ENCODE results near the gene TNRC6A.
"Not testable (repeated sequence)": the region's sequence is repeated elsewhere in the genome, so short reads cannot be mapped to it uniquely, and the experiment has no call there.

The TNRC6A gene

DNA sequence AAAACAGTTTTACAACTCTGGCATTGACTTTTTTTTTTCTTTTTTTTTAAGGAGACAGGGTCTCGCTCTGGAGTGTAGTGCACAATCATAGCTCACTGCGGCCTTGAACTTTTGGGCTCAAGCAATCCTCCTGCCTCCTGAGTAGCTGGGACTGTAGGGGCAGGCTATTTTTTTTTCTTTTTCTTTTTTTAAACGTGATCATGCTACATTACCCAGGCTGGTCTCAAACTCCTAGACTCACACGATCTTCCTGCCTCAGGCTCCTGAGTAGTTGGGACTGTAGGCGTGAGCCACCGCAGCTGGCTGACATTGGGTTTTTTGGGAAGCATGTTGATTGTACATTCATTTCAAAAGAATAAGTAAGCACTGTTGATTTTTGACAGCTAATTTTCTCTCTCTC, 32.1 kb downstream of the TNRC6A start:
- DNase-seq = no peak

- DNase-seq = no peak
Observed at GRCh38 chr16:24764916-24765315, 35.5 kb downstream of the TNRC6A start.

DNA sequence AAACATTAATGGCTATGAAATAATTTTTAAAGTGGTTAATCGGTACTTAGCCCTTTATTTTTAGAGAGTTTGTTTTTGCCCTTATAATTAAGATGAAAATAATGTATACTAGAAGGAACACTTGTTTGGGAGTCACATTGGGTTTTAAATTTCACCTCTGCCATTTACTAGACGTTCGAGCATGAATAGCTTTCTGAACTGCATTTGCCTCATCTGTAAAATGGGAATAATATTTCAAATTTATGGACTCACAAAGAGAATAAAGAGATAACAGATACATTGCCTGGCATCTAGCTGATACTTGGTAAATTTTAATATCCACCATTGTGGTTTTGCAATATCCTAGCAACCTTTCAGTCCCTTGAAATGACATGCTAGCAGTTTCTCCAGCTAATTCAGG, 36.6 kb downstream of the TNRC6A start:
- no peak for DNase-seq

DNA sequence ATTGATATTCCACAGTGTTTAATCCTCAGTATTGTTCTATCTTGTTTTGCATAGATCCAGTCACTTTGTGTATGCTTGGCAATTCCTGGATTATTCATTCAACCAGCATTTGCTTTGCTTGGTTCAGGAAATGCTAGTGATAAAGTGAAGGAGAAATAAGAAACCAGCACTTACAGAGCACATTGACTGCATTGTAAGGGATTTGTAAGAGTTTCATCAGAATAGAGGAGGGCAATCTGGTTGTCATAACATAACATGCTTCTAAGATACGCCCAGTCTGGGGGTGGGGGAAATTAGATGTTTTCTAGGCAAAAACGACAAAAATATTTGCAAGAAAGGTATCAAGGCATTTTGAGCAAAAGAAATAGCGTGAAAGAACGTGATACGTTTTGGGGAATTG, 40.4 kb downstream of the TNRC6A start:
- no peak for DNase-seq

DNA sequence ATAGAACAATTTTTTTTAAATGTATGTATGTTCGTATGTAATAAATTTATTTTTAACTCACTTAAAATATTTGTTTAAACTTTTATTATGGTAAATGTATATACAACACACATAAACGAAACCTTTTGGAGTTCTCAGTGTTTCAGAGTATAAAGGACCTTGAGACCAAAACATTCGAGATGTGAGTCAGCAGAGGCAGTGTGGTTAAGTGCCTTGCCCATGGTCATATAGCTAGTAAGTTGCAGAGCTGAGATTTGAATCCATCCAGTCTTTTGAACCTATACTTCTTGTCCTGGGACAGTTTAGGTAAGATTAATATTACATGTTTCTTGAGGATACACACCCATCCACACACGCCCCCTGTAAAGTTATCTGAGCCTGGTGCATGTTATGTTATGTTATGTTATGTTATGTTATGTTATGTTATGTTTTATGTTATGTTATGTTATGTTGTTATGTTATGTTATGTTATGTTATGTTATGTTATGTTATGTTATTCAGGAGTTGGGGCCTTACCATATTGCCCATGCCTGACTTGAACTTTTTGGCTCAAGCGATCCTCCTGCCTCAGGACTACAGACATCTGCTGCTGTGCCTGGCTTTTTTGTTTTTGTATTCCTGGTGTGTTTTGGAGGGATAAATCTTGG, 41.8 kb downstream of the TNRC6A start:
- no peak for DNase-seq

GRCh38 chr16:24771779-24772157, 42.3 kb downstream of the TNRC6A start:
- no peak for DNase-seq

- no peak for DNase-seq
Observed at GRCh38 chr16:24773771-24774427, 44.4 kb downstream of the TNRC6A start.

DNA sequence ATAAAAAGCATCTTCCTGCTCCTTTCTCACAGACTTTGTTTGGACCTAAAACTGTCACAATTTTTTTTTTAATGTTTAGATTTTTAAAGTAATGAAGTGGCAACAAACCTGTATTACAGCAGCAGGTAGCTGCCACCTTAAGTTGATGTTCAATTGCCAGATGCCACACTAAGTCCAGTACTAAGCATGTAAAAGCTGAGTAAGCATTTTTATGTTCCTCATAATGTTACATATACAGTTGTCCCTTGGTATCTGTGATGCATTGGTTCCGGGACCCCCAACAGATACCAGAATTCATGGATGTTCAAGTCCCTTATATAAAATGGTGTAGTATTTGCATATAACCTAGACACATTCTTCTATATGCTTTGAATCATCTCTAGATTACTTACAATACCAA, 45.1 kb downstream of the TNRC6A start:
- DNase-seq = no peak

GRCh38 chr16:24775455-24775854, 46.0 kb downstream of the TNRC6A start:
- no peak for DNase-seq

DNA sequence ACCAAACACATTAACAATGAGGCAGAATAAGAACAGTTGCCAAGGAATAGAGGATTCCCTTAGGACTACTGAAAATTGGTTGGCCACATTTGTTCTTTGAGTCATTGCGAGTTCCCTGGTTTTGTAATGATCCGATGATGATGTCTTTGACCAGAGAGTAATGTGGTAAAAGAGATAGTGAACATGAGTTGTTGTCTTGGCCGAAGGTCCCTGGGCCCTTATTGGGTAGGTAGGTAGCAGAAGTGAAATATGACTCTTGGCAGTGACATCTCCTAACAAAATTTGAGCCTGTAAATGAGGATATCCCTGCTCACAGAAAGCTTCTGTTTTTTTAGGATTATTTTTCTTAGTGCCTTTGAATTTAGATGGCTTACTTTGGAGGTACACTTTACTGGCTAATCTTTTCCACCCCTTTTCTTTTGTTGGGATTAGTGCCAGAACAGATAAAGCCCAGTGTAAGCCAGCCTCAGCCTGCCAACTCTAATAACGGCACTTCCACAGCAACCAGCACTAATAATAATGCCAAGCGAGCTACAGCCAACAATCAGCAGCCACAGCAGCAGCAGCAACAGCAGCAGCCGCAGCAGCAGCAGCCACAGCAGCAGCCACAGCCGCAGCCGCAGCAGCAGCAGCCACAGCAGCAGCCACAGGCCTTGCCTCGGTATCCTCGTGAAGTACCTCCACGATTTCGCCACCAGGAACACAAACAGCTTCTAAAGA, 47.2 kb downstream of the TNRC6A start:
- no peak for DNase-seq

- DNase-seq = no peak
Observed at GRCh38 chr16:24778671-24779070, 49.2 kb downstream of the TNRC6A start.

DNA sequence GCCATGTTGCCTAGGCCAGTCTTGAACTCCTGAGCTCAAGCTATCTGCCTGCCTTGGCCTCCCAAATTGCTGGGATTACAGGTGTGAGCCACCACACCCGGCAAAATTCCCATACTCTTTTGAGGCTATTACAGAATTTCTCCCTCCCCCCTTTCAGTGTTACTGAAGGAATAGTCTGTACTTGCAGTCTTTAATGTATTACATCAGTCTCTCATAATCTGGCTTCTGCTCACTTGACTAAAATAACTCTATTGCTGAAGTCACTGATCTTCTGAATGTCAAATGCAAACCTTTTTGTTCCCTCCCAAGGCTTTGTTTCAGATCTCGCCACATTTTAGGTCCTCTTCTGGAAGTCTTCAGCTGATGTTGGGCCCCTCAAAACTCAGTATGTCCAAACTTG, 51.8 kb downstream of the TNRC6A start:
- DNase-seq = no peak

- no peak for DNase-seq
Observed at GRCh38 chr16:24784121-24784520, 54.7 kb downstream of the TNRC6A start.

GRCh38 chr16:24789881-24790280, 60.4 kb downstream of the TNRC6A start:
- no peak for DNase-seq

- no peak for DNase-seq
Observed at GRCh38 chr16:24800586-24800985, 71.1 kb downstream of the TNRC6A start.

DNA sequence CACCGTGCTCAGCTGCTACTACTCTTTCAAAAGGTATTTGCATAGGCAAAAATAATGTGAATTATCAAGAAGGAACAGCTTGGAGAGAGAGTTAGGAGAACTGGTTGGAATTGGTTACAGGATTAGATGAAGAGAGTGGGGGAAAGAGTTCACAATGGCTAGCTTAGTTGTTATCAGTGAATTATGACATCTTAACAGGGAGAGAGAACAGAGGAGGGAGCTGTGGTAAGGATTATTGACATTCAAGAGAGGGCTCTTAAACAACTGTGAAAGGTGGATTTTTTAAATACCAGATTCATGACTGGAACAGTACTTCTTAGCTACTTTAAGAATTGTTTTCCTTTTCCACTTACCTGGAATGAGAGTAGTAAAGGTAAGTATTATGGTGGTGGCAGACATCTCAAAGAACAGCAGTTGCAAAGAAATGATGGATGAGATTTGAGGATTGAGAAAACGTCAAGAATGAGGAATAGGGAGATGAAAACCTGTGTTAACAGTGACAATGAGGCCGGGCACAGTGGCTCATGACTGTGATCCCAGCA, 72.4 kb downstream of the TNRC6A start:
- no peak for DNase-seq

DNA sequence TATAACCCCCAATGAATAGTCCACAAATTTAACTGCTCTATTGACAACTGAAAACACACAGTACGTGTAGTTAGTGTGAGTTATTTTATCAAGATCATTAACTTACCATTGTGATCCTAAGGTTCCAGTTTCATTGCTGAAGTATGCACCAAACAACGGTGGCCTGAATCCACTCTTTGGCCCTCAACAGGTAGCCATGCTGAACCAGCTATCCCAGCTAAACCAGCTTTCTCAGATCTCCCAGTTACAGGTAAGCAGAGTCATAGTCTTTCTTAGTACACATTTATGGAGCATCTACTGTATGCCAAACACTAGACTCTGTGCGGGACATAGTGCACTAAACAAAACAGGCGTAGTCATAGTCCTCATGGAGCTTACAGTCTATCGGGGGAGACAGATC, 76.0 kb downstream of the TNRC6A start:
- no peak for DNase-seq

DNA sequence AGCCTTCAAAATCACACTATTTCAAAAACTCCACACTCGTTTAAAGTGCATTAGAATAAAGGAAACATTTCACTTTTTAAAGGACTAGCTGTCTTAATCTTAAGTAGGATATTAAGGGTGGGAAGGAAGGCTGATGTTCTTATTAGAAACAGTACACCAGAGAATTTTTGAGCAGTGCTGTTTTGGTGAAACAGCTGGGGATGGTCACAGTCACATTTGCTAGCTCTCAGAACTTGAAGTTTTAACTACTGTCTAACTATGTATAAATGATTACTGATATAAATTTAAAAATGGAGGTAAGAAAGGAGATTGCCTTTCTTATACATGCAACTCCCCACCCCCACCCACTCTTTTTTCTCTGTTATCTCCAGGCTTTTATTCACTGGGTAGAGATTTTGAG, 77.8 kb downstream of the TNRC6A start:
- DNase-seq = no peak

- DNase-seq = no peak
Observed at GRCh38 chr16:24810951-24811843, 81.7 kb downstream of the TNRC6A start.

DNA sequence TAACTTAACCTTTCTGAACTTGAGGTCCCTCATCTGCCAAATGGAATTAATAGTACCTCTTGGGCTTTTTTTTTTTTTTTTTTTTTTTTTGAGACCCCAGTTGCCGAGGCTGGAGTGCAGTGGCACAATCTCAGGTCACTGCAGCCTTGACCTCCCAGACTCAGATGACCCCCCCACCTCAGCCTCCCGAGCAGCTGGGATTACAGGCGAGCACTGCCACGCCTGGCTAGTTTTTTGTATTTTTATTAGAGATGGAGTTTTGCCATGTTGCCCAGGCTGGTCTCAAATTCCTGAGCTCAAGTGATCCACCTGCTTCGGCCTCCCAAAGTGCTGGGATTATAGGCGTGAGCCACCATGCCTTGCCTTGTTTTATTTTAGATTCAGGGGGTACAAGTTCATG, 83.4 kb downstream of the TNRC6A start:
- not testable (repeated sequence) for DNase-seq

- DNase-seq = no peak
Observed at GRCh38 chr16:24815021-24815420, 85.6 kb downstream of the TNRC6A start.

GRCh38 chr16:24816688-24817087, 87.2 kb downstream of the TNRC6A start:
- DNase-seq = no peak

DNA sequence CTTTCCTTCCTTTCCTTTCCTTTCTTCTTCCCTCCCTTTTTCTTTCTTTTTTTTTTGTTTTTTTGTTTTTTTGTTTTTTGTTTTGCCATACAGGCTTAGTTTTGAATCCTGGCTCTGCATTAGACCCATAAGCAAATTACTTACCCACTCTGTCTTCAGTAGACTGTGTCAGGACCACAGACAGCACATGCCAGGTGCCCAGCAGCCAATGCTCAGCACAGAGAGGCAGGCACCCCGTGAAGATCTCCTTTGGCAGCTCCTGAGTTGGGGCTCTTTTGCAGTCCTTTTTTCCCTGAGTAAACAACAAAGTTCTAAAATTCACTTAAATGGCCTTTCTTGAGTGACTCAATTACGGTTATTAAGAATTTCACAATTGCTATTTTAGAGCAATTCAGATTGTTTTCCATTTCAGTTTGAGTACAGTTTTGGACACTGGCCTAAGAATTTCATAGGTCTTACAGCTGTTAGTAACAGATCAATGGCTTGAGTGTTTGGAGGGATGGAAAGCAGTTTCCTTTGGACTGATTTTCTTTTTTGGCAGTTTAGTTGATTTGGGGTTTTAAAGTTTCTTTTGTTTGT, 90.1 kb downstream of the TNRC6A start:
- no peak for DNase-seq

All from NCI-H2171 (cell line).